ENCODE measurements around the gene PPFIA2. TPM values are rescaled to one million over a fixed set of nuclear protein-coding genes. Genes with fewer than 3 reads are reported as not detected.

PPFIA2 gene
- total and polyA plus RNA-seq, 9 of the 15 experiments (the other 6 are each of a cell fraction or from before 2014, with no cell fraction given), result not detected

DNA sequence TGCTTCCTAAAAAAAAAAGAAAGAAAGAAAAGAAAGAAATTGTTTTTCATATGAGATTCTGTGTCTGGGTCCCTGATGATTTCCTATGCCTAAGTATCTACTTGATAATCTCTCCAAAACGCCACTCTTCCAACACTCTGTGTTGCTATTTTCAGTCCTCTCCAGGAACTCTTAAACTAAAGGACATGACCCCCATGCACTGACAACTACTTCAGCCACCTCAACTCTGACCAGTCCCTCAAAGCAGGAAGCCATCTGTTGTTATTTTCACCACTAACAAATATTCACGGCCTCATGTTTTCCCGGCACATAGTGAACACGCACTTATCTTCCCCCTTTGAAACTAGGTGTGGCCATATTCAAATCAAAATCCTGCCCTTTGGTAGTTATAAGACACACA lies 259.3 kb downstream of the PPFIA2 start (continued):
- TF ChIP-seq, protein P1, sequence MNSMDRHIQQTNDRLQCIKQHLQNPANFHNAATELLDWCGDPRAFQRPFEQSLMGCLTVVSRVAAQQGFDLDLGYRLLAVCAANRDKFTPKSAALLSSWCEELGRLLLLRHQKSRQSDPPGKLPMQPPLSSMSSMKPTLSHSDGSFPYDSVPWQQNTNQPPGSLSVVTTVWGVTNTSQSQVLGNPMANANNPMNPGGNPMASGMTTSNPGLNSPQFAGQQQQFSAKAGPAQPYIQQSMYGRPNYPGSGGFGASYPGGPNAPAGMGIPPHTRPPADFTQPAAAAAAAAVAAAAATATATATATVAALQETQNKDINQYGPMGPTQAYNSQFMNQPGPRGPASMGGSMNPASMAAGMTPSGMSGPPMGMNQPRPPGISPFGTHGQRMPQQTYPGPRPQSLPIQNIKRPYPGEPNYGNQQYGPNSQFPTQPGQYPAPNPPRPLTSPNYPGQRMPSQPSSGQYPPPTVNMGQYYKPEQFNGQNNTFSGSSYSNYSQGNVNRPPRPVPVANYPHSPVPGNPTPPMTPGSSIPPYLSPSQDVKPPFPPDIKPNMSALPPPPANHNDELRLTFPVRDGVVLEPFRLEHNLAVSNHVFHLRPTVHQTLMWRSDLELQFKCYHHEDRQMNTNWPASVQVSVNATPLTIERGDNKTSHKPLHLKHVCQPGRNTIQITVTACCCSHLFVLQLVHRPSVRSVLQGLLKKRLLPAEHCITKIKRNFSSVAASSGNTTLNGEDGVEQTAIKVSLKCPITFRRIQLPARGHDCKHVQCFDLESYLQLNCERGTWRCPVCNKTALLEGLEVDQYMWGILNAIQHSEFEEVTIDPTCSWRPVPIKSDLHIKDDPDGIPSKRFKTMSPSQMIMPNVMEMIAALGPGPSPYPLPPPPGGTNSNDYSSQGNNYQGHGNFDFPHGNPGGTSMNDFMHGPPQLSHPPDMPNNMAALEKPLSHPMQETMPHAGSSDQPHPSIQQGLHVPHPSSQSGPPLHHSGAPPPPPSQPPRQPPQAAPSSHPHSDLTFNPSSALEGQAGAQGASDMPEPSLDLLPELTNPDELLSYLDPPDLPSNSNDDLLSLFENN (IDR thresholded peaks at IDR 0.05; ENCODE audit: low read depth in 2 of 2, low read length in 2 of 2), result no peak
- no peak for TF ChIP-seq PTTG1 (tag; IDR thresholded peaks at IDR 0.05; ENCODE audit: low read depth)
- no peak for TF ChIP-seq RBM15 (IDR thresholded peaks at IDR 0.05; ENCODE audit: insufficient read depth, low read length)

DNA sequence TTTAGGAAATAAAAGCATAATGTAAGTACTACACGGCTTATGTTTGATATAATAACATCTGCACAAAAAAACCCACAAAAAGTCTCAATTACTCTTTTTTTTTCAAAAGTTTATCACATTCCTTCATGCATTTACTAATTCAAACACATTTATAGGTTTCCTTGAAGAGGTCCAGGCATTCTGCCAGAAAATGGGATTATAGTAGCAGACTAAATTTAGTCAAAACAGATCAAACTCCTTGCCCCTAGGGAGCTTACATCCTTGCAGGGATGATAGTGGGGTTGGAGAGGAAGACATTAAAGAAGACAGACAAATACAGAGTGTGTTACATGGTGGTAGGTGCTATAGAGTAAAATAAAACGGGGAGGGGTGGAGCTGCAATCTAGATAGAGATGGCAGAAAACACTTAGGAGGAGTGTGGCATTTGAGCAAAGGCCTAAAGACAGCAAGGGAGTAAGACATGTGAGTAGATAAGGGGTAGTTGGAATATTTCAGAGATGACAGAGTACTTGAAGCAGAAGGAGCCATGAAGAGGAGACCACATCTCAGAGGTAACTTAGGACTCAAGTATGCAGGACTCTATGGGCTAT lies 266.9 kb downstream of the PPFIA2 start:
- in situ Hi-C loops (cut with MboI) (no loop called here), intact Hi-C loops (cut with micrococcal nuclease) (no loop called here)
- Histone ChIP-seq H3K9me3 (replicated peaks; ENCODE audit: control insufficient read depth, insufficient read depth, low read depth, low read length) (no peaks in the 10 kb centered on the region), H3K79me2 (ENCODE audit: control insufficient read depth, insufficient read depth, low read length) (no peaks in the 10 kb centered on the region), H2AFZ (ENCODE audit: low read depth, low read length) (no peak overlapping the region), H3K4me3 (no peak overlapping the region), H3K4me1 (replicated peaks in 1 of 2; ENCODE audit: control insufficient read depth in 2 of 2, insufficient read depth in 2 of 2, low read length in 2 of 2) (no peaks in the 10 kb centered on the region), H3K4me2 (ENCODE audit: insufficient read depth, low read length) (no peak overlapping the region), H3K9ac (ENCODE audit: insufficient read depth in 1 of 2, low read depth in 2 of 2, low read length in 2 of 2) (no peak overlapping the region), H4K20me1 (replicated peaks; ENCODE audit: control insufficient read depth, insufficient read depth, low read length) (no peaks in the 10 kb centered on the region), H3K27me3 (ENCODE audit: control insufficient read depth in 2 of 2, insufficient read depth in 2 of 2, low read length in 2 of 2) (no peaks in the 10 kb centered on the region), H3K27ac (ENCODE audit: extremely low read depth, low read depth, low read length) (no peak overlapping the region), H3K36me3 (ENCODE audit: control insufficient read depth, insufficient read depth, low read length) (no peaks in the 10 kb centered on the region), H3K9me1 (ENCODE audit: control insufficient read depth, insufficient read depth, low read length) (no peaks in the 10 kb centered on the region)
- FAIRE-seq, result no peak
- BruUV-seq (replicated peaks), result no TSS peak
- POLR2A ChIA-PET, result no interaction called here
- CTCF ChIA-PET (ENCODE audit: low intra/inter-chr PET ratio), result no interaction called here
- 0% methylated on average over 2 of the region's 2 CpGs for WGBS (ENCODE audit: insufficient coverage, low coverage, missing lambda C conversion rate)
- no peak for TF ChIP-seq L3MBTL2 (IDR thresholded peaks at IDR 0.05)
- no peak for DNase-seq (ENCODE audit: extremely low read depth in 1 of 4, low spot score in 3 of 4)
- no peak for ATAC-seq
